Left colon (tissue), 2 donors: Measurements from ENCODE around the gene ACOT13. TPM values are rescaled to one million over a fixed set of nuclear protein-coding genes. Genes with fewer than 3 reads are reported as not detected.
"Not testable (repeated sequence)": the region's sequence is repeated elsewhere in the genome, so short reads cannot be mapped to it uniquely, and the experiment has no call there.

ENCODE experiments used
- ATAC-seq: fragments of 200-7000 bp; cut with Tn5 transposase; one replicate; pipeline ENCODE4 v1.9.1; 2020; ENCODE audit warnings: mild to moderate bottlenecking, moderate library complexity
- DNase-seq, 2 donors: peaks; one replicate each; pipeline ENCODE4 v3.0.0-alpha.2; 2020
- intact Hi-C, 2 donors: fragments of 100-400 bp; cut with DNase I in 1 of 2; cut with micrococcal nuclease in 1 of 2; formaldehyde crosslinking; loops; one replicate each; pipeline versions ENCODE4 v1.11.2 to v1.14.0; 2022; cut with DNase I, micrococcal nuclease
- total RNA-seq, 2 donors: library from RNA; stranded (reverse); fragmentation: NEBNext Ultra II Directional; extraction: Animal tissue kit (Norgen Biotek cat#: 25700); gene quantifications; one replicate each; pipeline ENCODE4 v1.2.1, GENCODE V29; 2021
- donor health status: DM: no; HTN: no; CAD: no.
- donor health status: DM: yes; HTN: yes; CAD: no.

The ACOT13 gene
- total RNA-seq, 2 donors from 2014 or later, result 41.2 to 51.1 TPM

DNA sequence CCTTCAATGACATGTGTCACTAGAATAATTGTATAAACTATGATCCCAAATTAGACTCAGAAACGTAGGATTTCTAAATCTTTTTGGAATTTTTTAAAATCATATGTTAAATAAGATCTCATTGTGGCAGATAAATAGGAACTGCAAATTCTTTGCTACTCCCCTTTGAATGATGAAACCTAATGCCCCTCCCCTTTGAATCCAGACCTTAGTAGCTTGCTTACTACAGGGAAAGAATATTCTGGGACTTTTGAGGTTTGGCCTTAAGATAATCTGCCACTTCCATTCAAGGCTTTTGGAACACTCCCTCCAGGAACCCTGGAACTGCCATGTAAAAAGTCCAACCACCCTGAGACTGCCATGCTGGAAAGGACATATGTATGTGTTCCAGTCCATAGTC, 7.3 kb upstream of the ACOT13 start:
- no peak for ATAC-seq
- DNase-seq, result no peak
- intact Hi-C loops, result no loop called here

- no peak for DNase-seq
- intact Hi-C loops, result no loop called here
- ATAC-seq, result peak; percentile 14
Measured at GRCh38 chr6:24660105-24660504, 6.8 kb upstream of the ACOT13 start.

DNA sequence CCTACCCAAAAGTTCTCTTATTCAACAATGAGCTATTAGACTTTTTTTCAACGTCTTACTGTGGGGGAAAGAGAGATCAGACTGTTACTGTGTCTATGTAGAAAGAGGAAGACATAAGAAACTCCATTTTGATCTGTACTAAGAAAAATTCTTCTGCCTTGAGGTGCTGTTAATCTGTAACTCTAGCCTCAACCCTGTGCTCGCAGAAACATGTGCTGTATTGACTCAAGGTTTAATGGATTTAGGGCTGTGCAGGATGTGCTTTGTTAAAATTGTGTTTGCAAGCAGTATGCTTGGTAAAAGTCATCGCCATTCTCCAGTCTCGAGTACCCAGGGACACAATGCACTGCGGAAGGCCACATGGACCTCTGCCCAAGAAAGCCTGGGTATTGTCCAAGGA, 5.1 kb upstream of the ACOT13 start:
- ATAC-seq, intact Hi-C loops: not testable (repeated sequence)
- peak in 1 of 2 donors; percentile 23 for DNase-seq

DNA sequence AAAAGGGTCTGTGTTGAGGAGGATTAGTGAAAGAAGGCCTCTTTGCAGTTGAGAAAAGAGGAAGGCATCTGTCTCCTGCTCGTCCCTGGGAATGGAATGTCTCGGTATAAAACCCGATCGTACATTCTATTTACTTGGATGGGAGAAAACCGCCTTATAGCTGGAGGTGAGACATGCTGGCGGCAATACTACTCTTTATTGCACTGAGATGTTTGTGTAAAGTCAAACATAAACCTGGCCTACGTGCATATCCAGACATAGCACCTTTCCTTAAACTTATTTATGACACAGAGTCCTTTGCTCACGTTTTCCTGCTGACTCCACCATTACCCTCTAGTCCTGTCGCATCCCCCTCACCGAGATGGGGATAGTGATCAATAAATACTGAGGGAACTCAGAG, 4.6 kb upstream of the ACOT13 start:
- ATAC-seq (peak; percentile 10), DNase-seq (peak; percentile 31 to 49)
- intact Hi-C loops, result no loop called here

GRCh38 chr6:24663189-24663588, 3.7 kb upstream of the ACOT13 start:
- DNase-seq, result no peak
- peak; percentile 39 for ATAC-seq
- intact Hi-C loops, result no loop called here

GRCh38 chr6:24664046-24664987, 2.6 kb upstream of the ACOT13 start:
- intact Hi-C loops, result no loop called here
- peak in 1 of 2 donors; percentile 41 for DNase-seq
- peak; percentile 13 for ATAC-seq

GRCh38 chr6:24666097-24666640, 708 bp upstream of the ACOT13 start:
- peak in 1 of 2 donors; percentile 64 for DNase-seq
- ATAC-seq, result peak; percentile 18

DNA sequence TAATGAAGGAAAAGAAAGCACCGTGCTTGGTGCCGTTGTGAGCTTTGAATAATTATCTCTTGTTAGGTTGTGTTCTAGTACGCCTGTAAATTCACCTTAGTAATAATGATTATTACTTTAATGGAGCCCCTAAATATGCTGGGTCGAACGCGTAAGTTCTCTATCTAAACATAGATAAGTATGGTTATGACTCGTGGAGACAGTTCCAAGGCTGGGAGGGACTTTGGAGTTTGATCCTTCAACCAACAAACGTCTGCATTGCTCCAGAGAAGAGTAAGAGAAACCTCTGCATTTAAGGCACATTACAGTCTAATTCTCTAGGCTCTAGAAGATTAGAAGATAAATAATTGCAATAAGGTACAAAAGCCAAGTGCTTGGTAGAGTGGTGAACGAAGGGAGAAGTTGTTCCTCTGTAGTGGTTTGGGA, 514 bp downstream of the ACOT13 start:
- ATAC-seq (peak; percentile 63), DNase-seq (peak in 1 of 2 donors; percentile 39)
- intact Hi-C loops, result no loop called here

More at GRCh38 chr6:24666097-24666640, 708 bp upstream of the ACOT13 start:
- intact Hi-C loops, result no loop called here

DNA sequence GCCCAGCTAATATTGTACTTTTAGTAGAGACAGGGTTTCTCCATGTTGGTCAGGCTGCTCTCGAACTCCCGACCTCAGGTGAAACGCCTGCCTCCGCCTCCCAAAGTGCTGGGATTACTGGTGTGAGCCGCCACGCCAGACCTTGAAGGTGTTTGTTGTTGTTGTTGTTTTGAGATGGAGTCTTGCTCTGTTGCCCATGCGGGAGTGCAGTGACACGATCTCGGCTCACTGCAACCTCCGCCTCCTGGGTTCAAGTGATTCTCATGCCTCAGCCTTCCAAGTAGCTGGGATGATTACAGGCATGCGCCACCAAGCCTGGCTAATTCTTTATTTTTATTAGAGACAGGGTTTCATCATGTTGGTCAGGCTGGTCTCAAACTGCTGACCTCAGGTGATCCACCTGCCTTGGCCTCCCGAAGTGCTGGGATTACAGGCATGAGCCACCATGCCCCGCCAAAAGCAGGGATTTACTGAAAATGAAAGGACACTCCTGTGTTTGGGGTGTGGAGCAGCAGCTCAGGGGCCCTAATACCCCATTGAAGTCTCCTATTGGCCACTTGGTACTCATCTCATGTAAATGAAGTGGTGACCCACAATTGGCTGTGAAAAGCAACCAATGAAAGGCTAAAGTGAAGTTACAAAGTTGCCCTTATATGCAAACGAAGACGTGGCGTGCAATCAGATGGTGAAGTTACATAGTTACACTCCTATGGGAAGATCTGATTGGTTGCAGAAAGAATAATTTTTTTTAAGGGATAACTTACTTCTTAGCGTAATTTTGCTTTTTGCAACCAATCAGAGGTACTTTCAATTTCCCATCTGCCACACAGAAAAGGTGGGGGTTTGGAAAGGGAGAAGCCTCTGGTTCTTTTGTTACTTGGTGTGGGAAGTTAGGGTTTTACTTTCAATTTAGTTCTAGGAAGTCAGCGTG, 1.5 kb downstream of the ACOT13 start:
- intact Hi-C loops, ATAC-seq, DNase-seq: not testable (repeated sequence)

GRCh38 chr6:24668997-24669361, 2.1 kb downstream of the ACOT13 start:
- ATAC-seq (no peak), DNase-seq (no peak)
- intact Hi-C loops, result no loop called here

- not testable (repeated sequence) for ATAC-seq
Measured at GRCh38 chr6:24670492-24670891, 3.6 kb downstream of the ACOT13 start.

GRCh38 chr6:24671077-24671476, 4.2 kb downstream of the ACOT13 start:
- ATAC-seq, DNase-seq, intact Hi-C loops: not testable (repeated sequence)

More at GRCh38 chr6:24670492-24670891, 3.6 kb downstream of the ACOT13 start:
- DNase-seq, intact Hi-C loops: not testable (repeated sequence)

DNA sequence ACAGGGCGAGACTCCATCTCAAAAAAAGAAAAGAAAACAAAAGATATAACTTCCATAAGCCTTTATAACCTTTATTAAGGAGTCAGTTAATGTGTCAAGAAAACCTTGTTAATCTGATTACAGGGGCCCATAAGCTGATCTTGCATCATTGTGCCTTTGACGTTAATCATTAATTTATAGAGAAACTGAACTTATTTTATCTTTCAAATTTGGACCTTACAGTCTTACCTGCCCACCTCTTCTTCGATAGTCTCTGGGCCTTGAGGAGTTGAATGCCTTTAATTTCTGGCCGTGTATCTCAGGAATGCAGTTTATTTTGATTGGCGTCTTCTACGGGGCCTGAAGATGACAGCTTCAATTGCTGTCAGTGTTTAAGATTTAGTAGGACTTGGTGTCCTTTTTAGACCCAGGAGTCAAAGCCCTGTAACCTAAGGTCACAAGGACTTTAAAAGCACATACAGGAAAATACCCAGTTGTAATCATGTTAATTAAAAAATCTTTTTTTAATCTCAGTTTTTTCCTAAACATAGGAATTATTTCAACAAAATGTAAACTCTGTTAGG, 5.8 kb downstream of the ACOT13 start:
- ATAC-seq (no peak), DNase-seq (no peak)
- intact Hi-C loops, result no loop called here

DNA sequence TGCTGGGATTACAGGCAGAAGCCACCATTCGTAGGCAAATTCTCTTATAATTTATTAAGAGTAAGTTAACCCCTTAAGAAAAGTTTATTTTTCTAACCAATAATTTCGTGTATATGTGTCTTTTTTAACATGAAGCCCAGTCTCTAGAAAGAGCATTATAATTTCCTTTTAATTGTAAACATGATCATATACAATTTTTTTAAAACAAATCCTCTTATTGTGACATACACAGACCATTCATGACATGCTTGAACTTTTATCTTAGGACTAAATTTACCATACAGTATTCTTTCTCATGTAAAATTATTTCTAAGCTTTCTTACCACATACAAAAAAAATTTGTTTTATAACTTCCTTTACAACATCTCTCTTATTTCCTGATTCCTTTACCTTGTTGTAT, 6.7 kb downstream of the ACOT13 start:
- intact Hi-C loops, result no loop called here
- DNase-seq (no peak), ATAC-seq (no peak)

GRCh38 chr6:24678792-24679352, 12.0 kb downstream of the ACOT13 start:
- intact Hi-C loops, DNase-seq: not testable (repeated sequence)

GRCh38 chr6:24680582-24680981, 13.7 kb downstream of the ACOT13 start:
- ATAC-seq, result no peak

More at GRCh38 chr6:24678792-24679352, 12.0 kb downstream of the ACOT13 start:
- ATAC-seq, result not testable (repeated sequence)

GRCh38 chr6:24683297-24684296, 16.7 kb downstream of the ACOT13 start:
- ATAC-seq (no peak), DNase-seq (no peak)
- intact Hi-C loops, result no loop called here

More at GRCh38 chr6:24680582-24680981, 13.7 kb downstream of the ACOT13 start:
- intact Hi-C loops, result no loop called here
- DNase-seq, result no peak
